NB4 (cell line): ENCODE results near the gene MTHFS.

ENCODE experiments used
- POLR2A ChIP-seq: IDR thresholded peaks from 2 replicates; pipeline ENCODE4 v1.6.1; 2011; ENCODE audit warnings: mild to moderate bottlenecking; ENCODE audit not compliant: insufficient read length; ENCODE audit errors: extremely low read depth
- TF ChIP-seq, protein P1 (sequence below): IDR thresholded peaks from one replicate; pipeline ENCODE4 v1.5.1; 2012; ENCODE audit warnings: low read depth, low read length
- TF ChIP-seq, protein P2 (sequence below): IDR thresholded peaks from 2 replicates; pipeline ENCODE4 v1.6.1; 2011; ENCODE audit warnings: low read depth, low read length

DNA sequence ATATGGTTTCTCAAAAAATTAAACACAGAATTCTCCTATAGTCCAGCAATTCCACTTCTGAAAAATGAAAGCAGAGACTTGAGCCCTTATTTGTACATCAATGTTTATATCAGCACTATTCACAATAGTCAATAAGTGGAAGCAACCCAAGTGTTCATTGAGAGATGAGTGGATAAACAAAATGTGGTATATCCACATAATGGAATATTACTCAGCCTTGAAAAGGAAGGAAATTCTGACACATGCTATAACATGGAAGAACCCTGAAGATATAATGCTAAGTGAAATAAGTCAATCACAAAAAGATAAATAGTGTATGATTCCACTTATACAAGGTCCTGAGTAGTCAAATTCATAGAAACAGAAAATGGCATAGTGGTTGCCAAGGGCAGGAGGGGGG lies 76.6 kb downstream of the MTHFS start:
- TF ChIP-seq, protein P1, sequence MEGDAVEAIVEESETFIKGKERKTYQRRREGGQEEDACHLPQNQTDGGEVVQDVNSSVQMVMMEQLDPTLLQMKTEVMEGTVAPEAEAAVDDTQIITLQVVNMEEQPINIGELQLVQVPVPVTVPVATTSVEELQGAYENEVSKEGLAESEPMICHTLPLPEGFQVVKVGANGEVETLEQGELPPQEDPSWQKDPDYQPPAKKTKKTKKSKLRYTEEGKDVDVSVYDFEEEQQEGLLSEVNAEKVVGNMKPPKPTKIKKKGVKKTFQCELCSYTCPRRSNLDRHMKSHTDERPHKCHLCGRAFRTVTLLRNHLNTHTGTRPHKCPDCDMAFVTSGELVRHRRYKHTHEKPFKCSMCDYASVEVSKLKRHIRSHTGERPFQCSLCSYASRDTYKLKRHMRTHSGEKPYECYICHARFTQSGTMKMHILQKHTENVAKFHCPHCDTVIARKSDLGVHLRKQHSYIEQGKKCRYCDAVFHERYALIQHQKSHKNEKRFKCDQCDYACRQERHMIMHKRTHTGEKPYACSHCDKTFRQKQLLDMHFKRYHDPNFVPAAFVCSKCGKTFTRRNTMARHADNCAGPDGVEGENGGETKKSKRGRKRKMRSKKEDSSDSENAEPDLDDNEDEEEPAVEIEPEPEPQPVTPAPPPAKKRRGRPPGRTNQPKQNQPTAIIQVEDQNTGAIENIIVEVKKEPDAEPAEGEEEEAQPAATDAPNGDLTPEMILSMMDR = no peak
- no peak for TF ChIP-seq POLR2A
- TF ChIP-seq, protein P2, sequence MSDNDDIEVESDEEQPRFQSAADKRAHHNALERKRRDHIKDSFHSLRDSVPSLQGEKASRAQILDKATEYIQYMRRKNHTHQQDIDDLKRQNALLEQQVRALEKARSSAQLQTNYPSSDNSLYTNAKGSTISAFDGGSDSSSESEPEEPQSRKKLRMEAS = no peak
